ENCODE results near the gene SPO11. TPM values are rescaled to one million over a fixed set of nuclear protein-coding genes. Genes with fewer than 3 reads are reported as not detected.

The SPO11 gene
- total RNA-seq, 3 donors from 2014 or later (not counting 1 experiment from before 2014, with no cell fraction given): not detected

DNA sequence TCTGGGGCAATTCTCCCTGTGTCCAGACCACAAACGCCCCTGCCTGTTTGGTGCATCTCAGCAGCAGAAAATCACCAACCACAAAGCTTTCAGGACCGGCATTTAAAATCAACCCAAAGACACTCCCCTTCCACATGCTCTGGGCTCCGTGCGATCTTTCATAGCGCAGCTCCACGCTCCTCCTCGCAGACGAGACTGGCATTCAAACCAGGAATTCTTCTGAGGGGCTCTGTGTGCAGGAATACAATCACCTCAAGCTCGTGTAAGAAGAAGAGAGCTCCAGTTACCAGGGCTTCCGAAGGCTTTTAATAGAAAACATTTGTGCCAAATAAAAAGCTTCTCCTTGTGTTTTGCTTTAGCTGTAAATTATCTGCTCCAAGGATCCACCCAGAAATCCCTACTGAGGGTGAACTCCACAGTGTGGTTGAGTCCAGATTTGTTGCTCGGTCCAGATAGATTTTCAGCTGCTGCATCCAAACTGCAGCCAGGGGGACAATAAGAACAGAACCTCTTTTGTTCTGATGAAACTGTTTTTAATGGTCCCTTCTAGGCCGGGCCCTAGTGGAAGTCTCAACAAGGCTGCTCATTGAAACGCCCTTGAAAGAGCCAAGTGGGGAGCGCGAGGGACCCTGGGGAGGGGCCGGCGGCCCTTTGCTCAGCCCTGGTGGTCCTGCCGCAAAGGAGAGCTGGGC, 46.8 kb upstream of the SPO11 start:
- Mint-ChIP-seq H3K27me3 (ENCODE audit: low read depth in 2 of 2) (peaks cover 28 to 55% of the 10 kb centered on the region in 2 donors), H3K27ac (no peak overlapping the region), H3K4me3 (no peak overlapping the region), H3K4me1 (peaks cover 0 to 4% of the 10 kb centered on the region in 2 donors), H3K36me3 (no peaks in the 10 kb centered on the region), H3K9me3 (no peaks in the 10 kb centered on the region)
- no peak overlapping the region for H3K27ac ChIP-seq (ENCODE audit: low read length)
- ATAC-seq (no peak), DNase-seq (no peak)
- H3K9me3 ChIP-seq (ENCODE audit: control insufficient read depth, insufficient read depth, low read length): no peaks in the 10 kb centered on the region
- no peaks in the 10 kb centered on the region for H3K27me3 ChIP-seq (ENCODE audit: control insufficient read depth, insufficient read depth, low read length)
- TF ChIP-seq, protein P1, sequence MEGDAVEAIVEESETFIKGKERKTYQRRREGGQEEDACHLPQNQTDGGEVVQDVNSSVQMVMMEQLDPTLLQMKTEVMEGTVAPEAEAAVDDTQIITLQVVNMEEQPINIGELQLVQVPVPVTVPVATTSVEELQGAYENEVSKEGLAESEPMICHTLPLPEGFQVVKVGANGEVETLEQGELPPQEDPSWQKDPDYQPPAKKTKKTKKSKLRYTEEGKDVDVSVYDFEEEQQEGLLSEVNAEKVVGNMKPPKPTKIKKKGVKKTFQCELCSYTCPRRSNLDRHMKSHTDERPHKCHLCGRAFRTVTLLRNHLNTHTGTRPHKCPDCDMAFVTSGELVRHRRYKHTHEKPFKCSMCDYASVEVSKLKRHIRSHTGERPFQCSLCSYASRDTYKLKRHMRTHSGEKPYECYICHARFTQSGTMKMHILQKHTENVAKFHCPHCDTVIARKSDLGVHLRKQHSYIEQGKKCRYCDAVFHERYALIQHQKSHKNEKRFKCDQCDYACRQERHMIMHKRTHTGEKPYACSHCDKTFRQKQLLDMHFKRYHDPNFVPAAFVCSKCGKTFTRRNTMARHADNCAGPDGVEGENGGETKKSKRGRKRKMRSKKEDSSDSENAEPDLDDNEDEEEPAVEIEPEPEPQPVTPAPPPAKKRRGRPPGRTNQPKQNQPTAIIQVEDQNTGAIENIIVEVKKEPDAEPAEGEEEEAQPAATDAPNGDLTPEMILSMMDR (IDR thresholded peaks at IDR 0.05): no peak
- H3K4me1 ChIP-seq (ENCODE audit: control insufficient read depth, insufficient read depth, low read length): no peaks in the 10 kb centered on the region
- WGBS (ENCODE audit: insufficient coverage): 40% methylated on average over 18 of the region's 18 CpGs
- intact Hi-C loops (cut with micrococcal nuclease): no loop called here
- H3K4me3 ChIP-seq (ENCODE audit: low read length): no peak overlapping the region
- no peaks in the 10 kb centered on the region for H3K36me3 ChIP-seq (ENCODE audit: control insufficient read depth, insufficient read depth, low read length)

GRCh38 chr20:57283860-57284259, 45.7 kb upstream of the SPO11 start:
- Histone ChIP-seq H3K4me1 (ENCODE audit: control insufficient read depth, insufficient read depth, low read length) (no peaks in the 10 kb centered on the region), H3K27me3 (ENCODE audit: control insufficient read depth, insufficient read depth, low read length) (no peaks in the 10 kb centered on the region), H3K9me3 (ENCODE audit: control insufficient read depth, insufficient read depth, low read length) (no peaks in the 10 kb centered on the region), H3K4me3 (ENCODE audit: low read length) (no peak overlapping the region), H3K36me3 (ENCODE audit: control insufficient read depth, insufficient read depth, low read length) (no peaks in the 10 kb centered on the region), H3K27ac (ENCODE audit: low read length) (no peak overlapping the region)
- WGBS (ENCODE audit: insufficient coverage): 85% methylated on average over 6 of the region's 7 CpGs
- no peak overlapping the region for H3K27ac Mint-ChIP-seq
- no peaks in the 10 kb centered on the region for H3K36me3 Mint-ChIP-seq
- intact Hi-C loops (cut with micrococcal nuclease): no loop called here
- no peaks in the 10 kb centered on the region for H3K9me3 Mint-ChIP-seq
- H3K4me3 Mint-ChIP-seq: no peak overlapping the region
- ATAC-seq (no peak), DNase-seq (no peak)
- peaks cover 0 to 4% of the 10 kb centered on the region in 2 donors for H3K4me1 Mint-ChIP-seq
- peaks cover 34 to 64% of the 10 kb centered on the region in 2 donors for H3K27me3 Mint-ChIP-seq (ENCODE audit: low read depth in 2 of 2)
- TF ChIP-seq, protein P1 (IDR thresholded peaks at IDR 0.05): no peak

DNA sequence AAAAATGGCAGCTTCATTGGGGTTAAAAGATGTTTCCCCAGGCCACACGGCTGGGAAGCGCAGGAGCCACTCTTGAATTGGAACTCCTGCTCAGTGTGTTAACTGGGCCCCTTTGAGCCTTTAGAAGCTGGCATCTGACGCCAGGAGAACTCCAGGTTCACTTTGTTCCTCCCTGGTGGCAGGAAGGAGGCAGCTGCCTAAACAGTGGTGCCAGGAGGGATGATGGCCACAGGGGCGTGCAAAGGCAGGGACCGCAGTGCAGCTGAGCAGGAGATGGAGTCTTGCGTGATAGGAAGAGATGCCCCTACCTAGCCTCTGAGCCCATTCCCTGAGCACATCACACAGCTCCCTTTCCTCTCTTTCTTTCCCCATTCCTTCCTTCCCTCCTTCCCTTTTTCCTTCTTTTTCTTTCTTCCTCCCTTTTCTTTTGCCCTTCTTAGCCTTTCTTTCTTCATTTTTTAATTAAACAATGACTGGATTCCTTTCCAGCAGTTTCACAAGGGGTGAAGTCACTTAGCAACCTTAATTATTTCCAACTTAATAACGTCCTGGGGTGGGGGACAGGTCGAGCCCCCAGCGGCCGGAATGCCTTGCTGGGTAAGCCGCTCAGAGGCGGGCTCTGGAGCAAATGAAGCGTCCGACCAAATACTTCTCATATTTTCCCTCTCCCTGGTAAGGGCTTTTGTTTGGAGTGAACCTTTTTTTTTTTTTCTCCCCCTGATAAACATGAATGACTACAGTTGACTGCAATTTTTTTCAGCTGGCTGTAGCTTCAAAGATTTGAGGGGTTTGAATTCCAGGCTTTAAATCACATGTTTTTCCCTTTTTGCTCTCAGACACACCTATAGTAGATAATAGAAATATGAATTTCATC, 42.4 kb upstream of the SPO11 start:
- Mint-ChIP-seq H3K27ac (no peak overlapping the region), H3K4me3 (no peak overlapping the region), H3K27me3 (ENCODE audit: low read depth in 2 of 2) (peaks cover 42 to 71% of the 10 kb centered on the region in 2 donors), H3K4me1 (peaks cover 0 to 4% of the 10 kb centered on the region in 2 donors), H3K36me3 (no peaks in the 10 kb centered on the region), H3K9me3 (no peaks in the 10 kb centered on the region)
- H3K9me3 ChIP-seq (ENCODE audit: control insufficient read depth, insufficient read depth, low read length): no peaks in the 10 kb centered on the region
- 63% methylated on average over 10 of the region's 14 CpGs for WGBS (ENCODE audit: insufficient coverage)
- intact Hi-C loops (cut with micrococcal nuclease): no loop called here
- H3K4me3 ChIP-seq (ENCODE audit: low read length): no peak overlapping the region
- H3K27ac ChIP-seq (ENCODE audit: low read length): no peak overlapping the region
- ATAC-seq: no peak
- no peaks in the 10 kb centered on the region for H3K4me1 ChIP-seq (ENCODE audit: control insufficient read depth, insufficient read depth, low read length)
- no peaks in the 10 kb centered on the region for H3K36me3 ChIP-seq (ENCODE audit: control insufficient read depth, insufficient read depth, low read length)
- TF ChIP-seq, protein P1 (IDR thresholded peaks at IDR 0.05): no peak
- no peak for DNase-seq
- no peaks in the 10 kb centered on the region for H3K27me3 ChIP-seq (ENCODE audit: control insufficient read depth, insufficient read depth, low read length)

Data from natural killer cell (primary cell).